HG03159 (cell line): Measurements from ENCODE around the gene LIPA.
A peak's percentile ranks its signal among the peaks of the same experiment; 100 is the strongest.
"Not testable (repeated sequence)": the region's sequence is repeated elsewhere in the genome, so short reads cannot be mapped to it uniquely, and the experiment has no call there.

Experiments used
- ATAC-seq: cut with Tn5 transposase; IDR thresholded peaks from one replicate; pipeline ENCODE4 v1.9.1; 2021; ENCODE audit warnings: mild to moderate bottlenecking, moderate library complexity; ENCODE audit not compliant: unreplicated experiment

Gene LIPA

GRCh38 chr10:89251409-89252224 lies at the start of gene LIPA:
LIPA (minus strand) TSS chr10:89251775; CDS start chr10:89247648, 4,127 bp downstream.
- peak; percentile 95 for ATAC-seq

- peak; percentile 15 for ATAC-seq
Measured at GRCh38 chr10:89301232-89301631, 49.7 kb upstream of the LIPA start.

DNA sequence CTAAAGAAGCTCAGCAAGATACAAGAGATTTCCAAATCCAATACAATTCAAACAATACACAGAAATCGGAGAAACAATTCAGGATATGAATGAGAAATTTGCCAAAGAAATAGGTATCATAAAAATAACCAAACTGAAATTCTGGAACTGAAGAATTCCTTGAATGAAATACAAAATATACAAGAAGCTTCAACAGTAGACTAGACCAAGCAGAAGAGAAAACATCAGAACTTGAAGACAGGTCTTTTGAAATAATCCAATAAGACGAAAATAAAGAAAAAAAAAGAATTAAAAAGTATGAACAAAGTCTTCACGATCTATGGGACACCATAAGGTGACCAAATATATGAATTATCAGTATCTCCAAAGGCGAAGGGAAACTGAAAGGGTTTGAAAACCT lies 47.5 kb upstream of the LIPA start:
- no peak for ATAC-seq

DNA sequence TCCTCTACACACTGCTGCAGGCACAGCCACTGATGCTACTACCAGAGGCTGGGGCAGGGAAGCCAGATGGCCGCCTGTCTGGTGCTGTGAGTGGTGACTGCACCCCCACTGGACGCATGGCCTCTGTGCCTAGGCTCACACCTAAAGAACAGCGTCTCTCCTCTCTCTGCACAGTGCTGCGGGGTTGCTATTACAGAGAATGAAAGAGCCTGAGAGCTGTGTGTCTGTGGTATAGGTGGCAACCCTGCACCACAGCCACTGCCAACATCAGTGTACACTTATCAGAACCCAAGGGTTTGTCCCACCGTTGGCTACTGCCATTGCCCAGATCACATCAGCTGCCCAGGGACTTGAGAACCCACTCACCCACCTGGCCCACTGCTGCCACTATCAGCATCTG lies 46.2 kb upstream of the LIPA start:
- ATAC-seq: no peak

GRCh38 chr10:89297356-89297755 lies 45.8 kb upstream of the LIPA start:
- no peak for ATAC-seq

- ATAC-seq: no peak
Measured at GRCh38 chr10:89296220-89296648, 44.7 kb upstream of the LIPA start.

DNA sequence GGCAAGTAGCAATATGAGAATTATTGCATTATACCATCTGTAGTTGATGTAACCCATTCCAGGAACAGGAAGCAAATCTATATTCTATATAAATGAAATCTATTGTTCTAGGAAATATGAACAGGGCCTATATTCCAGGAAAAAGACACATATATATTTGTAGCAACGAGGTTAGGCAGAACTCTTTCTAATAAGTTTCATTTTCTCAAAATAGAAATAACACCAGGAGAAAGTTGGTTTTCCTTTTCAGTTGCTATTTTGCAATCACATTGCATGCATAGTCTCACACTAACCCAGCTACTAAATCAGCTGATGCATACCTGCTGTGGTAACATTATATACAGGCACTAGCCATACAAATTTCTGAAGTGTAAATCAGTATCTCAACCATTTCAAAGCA lies 44.0 kb upstream of the LIPA start:
- no peak for ATAC-seq

DNA sequence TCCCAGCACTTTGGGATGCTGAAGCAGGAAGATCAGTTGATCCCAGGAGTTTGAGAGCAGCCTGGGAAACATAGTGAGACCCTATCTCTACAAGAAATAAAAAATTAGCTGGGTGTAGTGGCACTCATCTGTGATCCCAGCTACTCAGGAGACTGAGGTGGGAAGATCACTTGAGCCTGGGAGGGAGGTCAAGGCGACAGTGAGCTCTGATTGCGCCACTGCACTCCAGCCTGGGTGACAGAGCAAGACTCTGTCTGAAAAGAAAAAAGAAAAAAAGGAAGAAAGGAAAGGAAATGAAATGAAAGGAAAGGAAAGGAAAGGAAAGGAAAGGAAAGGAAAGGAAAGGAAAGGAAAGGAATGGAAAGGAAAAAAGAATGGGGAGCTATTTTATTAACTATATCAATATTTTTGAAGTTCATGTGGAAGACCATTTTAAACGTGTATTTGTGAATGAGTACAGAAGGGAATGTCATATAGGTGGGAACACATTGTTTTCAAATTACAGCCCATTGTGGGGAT lies 43.2 kb upstream of the LIPA start:
- ATAC-seq: no peak

DNA sequence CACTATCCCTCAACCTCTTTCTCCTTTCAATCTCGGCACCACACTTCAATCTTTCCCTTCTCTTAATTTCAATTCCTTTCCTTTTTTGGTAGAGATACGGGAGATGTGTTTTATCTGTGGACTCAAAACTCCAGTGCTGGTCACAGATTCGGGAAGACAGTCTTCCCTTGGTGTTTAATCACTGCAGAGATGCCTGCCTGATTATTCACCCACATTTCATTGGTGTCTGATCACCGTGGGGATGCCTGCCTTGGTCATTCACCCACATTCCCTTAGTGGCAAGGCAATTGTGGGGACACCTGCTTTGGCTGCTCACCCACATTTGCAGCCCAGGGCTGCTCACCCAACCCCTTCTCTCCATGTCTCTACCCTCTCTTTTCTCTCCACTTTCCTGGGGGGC lies 33.7 kb upstream of the LIPA start:
- ATAC-seq: not testable (repeated sequence)

GRCh38 chr10:89284711-89285110 lies 33.1 kb upstream of the LIPA start:
- not testable (repeated sequence) for ATAC-seq

DNA sequence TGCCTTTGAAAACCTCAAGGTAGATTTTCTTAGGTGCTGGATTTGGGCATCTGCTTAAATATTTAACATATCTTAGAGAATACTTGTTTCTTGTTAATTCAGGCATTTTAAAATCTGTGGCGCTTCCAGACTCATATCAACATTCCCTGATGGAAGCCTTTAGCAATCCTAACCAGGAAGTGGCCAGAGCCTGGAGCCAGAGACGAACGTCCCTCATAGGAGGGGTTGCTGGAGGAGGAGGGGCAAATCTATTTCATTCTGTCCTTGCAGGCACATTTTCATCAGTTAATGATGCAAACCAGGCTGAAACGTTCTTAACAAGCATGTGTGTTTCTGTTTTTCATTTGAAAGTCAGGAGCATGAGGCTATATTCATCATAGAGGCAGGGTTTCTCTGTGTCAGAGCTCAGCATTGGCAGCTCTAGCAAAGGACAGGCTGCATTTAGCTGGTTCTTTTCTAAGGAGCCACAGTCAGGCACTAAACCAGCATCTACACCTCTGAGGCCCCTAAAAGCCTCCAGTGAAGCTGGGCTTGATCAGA lies 32.4 kb upstream of the LIPA start:
- ATAC-seq: no peak

DNA sequence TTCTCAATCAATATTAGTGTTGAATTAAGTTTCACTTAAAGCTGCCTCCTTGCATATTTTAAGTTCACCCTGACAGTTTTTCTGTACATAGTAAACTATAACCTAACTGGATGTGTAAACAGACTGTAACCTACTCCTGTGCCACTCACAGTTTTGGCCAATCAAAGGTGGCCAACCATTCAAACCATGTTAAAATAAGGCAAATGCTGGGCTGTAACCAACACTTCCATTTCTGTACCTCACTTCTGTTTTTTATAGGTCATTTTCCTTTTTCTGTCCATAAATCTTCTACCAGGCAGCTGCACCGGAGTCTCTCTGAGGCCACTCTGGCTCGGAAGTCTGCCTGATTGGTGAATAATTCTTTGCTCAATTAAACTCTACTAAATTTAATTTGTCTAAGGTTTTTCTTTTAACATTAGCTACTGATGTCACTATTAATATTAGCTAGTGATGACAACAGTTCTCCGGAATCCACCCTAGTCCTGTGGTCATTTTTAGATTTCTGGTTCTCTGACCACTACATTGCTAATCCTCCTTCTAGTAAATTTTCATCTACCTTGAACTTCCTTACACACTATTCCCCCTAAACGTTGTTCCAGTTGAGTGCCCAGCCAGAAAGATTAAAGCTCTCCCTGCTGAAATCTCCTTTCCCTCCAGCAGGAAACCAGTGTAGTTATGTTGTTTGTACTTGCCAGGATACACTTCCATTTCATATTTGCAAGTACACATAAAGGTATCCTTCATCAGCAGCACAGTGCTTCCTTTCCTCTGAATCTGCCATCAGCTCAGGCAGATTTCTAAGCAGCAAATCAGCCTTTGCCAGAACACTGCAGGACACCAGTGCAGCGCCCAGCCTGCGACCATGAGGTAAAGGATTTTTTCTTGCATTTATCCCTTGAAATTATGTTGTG lies 31.7 kb upstream of the LIPA start:
- ATAC-seq: no peak

GRCh38 chr10:89281606-89282395 lies 30.2 kb upstream of the LIPA start:
- no peak for ATAC-seq

GRCh38 chr10:89280508-89280907 lies 28.9 kb upstream of the LIPA start:
- ATAC-seq: no peak

DNA sequence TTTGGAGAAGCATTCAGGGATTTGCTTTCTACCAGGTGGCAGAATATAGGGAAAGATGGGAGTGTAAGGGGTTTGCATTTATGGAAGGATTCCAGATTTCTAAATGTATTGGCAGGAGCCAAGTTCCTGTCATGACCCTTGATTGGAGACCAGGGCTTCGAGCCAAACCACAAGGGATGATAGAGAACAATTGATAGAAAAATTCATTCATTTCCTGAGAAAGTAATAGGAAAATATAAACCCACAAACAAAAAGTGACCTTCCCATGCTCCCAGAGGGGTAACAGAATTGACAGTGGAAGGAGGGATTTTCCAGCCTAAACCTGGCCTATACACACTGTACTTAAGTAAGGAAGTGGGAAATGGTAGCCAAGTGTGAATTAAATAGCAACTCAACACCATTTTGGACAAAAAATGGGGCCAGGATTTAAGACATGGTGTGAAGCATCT lies 27.9 kb upstream of the LIPA start:
- no peak for ATAC-seq

- ATAC-seq: no peak
Measured at GRCh38 chr10:89278900-89279392, 27.4 kb upstream of the LIPA start.

DNA sequence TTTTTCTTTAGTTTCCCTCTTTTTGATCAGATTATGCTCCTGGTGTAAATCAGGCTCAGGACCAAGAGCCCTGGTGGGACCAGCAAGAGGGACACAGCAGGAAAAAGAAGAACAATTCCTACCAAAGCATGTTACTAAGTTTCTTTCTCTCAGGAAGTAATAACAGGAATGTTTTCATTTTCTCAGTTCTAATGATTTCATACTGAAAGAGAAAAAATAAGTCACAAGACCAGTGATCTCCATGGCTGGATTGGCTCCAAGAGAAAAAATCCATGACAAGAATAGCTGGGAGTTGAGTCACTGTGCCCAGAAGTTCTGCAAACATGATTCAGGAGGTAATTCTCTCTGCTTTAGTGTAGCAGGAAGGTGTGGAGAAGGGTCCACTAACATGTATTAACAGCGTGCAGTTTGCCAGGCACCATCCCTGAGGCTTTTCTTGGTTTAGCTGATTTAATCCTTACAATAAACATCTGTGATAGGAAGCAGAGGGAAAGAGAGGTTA lies 26.5 kb upstream of the LIPA start:
- no peak for ATAC-seq

DNA sequence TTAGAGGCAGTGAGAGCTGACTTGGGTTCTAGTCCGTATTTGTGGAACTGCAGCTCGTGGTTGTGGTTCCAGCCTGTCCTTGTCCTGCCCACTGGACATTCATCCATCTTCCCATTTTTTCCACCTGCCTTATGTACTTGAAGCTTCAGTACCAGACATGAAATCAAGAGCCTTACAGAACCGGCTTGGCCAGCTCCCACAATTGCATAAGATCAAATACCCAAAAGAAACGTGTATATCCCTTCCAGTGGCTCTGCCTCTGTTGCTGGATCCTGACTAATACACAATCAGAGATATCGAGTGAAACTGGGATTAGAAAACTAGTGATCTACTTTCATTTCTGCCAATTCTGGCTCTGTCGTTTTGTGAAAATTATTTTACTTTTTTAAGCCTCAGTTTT lies 23.8 kb upstream of the LIPA start:
- no peak for ATAC-seq

DNA sequence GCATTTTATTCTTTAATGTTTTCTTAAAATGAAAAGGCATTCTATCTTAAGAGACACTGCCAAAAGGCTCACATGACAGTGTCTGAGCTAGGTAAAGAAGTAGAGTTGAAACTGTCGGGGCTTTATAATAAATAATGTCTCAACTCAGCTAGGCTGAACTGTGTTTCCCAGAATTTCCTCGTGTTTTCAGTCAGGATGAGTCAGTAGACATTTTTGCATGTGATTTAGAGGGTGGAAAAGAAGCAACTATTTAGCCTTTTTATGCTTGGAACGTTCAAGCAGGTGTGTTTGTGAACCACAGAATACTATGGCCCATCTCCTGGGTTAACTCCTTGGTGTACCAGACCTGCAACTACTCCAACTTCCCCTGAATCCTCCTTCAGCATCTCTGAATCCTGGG lies 23.4 kb upstream of the LIPA start:
- ATAC-seq: no peak

DNA sequence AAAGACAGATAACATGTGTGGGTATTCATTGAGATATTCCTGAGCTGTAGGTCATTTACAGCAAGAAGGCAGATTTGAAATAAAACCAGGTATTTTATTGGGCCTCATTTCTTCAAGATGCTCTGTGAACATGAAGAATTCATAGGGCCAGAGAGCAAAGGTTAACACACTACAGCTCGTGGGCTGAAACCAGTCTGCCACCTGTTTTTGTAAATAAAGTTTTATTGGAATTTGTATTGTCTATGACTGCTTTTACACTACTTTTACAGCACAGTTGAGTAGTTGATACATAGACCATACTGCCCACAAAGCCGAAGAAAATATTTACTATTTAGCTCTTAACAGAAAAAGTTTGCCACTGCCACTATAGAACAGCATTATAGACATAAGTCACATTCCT lies 22.1 kb upstream of the LIPA start:
- no peak for ATAC-seq
